Progenitor cell of endocrine pancreas (in vitro differentiated cells): ENCODE data around the gene RC3H1. TPM values are rescaled to one million over a fixed set of nuclear protein-coding genes. Genes with fewer than 3 reads are reported as not detected.
"Not testable (repeated sequence)": the region's sequence is repeated elsewhere in the genome, so short reads cannot be mapped to it uniquely, and the experiment has no call there.

Source experiments
- DNase-seq: peaks from one replicate; pipeline ENCODE4 v3.0.0; 2021; ENCODE audit warnings: low spot score; ENCODE audit not compliant: unreplicated experiment
- H3K27ac Mint-ChIP-seq: 2 replicates; pipeline ENCODE4 v1.8.0; 2021; ENCODE audit warnings: mild to moderate bottlenecking, moderate library complexity, mixed read lengths
- H3K27me3 Mint-ChIP-seq: 2 replicates; pipeline ENCODE4 v1.8.0; 2021; ENCODE audit warnings: mixed read lengths
- H3K36me3 Mint-ChIP-seq: 2 replicates; pipeline ENCODE4 v1.8.0; 2022; ENCODE audit warnings: mixed read lengths; ENCODE audit not compliant: insufficient read depth
- H3K4me1 Mint-ChIP-seq: 2 replicates; pipeline ENCODE4 v1.8.0; 2021; ENCODE audit warnings: low read depth, mixed read lengths
- H3K4me3 Mint-ChIP-seq: 2 replicates; pipeline ENCODE4 v1.8.0; 2021; ENCODE audit warnings: low read depth, mild to moderate bottlenecking, moderate library complexity, mixed read lengths
- H3K9me3 Mint-ChIP-seq: 2 replicates; pipeline ENCODE4 v1.8.0; 2021; ENCODE audit warnings: low read depth, mixed read lengths
- CTCF ChIP-seq: fragments of 200-600 bp; sonication (generic); IDR thresholded peaks from one replicate; pipeline ENCODE4 v1.5.0; 2021; ENCODE audit warnings: antibody characterized with exemption, mild to moderate bottlenecking; ENCODE audit not compliant: unreplicated experiment
- total RNA-seq: library from RNA; stranded (reverse); gene quantifications from 2 replicates; pipeline ENCODE4 v1.2.1, GENCODE V29; 2021

The RC3H1 gene
- total RNA-seq, 1 donor from 2014 or later, result 45.8 TPM

DNA sequence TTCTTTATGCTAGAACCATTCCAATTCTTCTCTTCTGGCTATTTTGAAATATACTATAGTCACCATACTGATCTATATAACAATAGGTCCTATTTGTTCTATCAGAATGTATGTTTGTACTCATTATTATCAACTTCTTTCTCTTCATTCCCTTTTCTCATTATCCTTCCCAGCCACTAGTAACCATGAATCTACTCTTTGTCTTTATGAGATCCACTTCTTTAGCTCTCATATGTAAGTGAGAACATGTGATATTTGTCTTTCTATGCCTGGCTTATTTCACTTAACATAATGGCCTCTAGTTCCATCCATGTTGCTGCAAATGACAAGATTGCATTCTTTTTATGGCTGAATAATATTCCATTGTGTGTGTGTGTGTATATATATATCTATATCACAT lies 31.7 kb upstream of the RC3H1 start:
- Mint-ChIP-seq H3K36me3 (no peaks in the 10 kb centered on the region), H3K4me1 (no peaks in the 10 kb centered on the region), H3K27me3 (no peaks in the 10 kb centered on the region), H3K27ac (no peak overlapping the region), H3K9me3 (peaks cover 4% of the 10 kb centered on the region), H3K4me3 (no peak overlapping the region)
- DNase-seq, result no peak
- TF ChIP-seq CTCF, result no peak

DNA sequence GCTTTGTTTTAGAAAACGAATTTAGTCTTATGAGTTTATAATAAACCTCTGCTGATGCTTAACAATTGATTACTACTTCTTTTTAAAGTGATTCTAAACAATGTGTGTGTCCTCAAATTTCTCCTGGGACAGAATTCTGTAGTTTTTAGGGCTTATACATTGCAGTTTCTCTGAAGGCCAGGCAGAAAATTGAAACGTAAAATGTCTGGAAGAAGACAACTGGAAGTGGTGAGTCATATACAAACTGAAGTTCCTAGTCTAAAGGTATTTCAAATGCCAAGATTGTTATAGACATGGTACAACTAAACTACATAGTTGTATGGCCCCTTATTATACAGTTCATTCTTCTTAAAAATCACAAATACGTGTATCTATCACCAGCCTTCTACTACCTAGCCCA lies 30.5 kb upstream of the RC3H1 start:
- no peak overlapping the region for H3K27ac Mint-ChIP-seq
- H3K9me3 Mint-ChIP-seq, result peaks cover 7% of the 10 kb centered on the region
- no peak for TF ChIP-seq CTCF
- H3K4me3 Mint-ChIP-seq, result no peak overlapping the region
- DNase-seq, result no peak
- no peaks in the 10 kb centered on the region for H3K36me3 Mint-ChIP-seq
- no peaks in the 10 kb centered on the region for H3K27me3 Mint-ChIP-seq
- H3K4me1 Mint-ChIP-seq, result no peaks in the 10 kb centered on the region

DNA sequence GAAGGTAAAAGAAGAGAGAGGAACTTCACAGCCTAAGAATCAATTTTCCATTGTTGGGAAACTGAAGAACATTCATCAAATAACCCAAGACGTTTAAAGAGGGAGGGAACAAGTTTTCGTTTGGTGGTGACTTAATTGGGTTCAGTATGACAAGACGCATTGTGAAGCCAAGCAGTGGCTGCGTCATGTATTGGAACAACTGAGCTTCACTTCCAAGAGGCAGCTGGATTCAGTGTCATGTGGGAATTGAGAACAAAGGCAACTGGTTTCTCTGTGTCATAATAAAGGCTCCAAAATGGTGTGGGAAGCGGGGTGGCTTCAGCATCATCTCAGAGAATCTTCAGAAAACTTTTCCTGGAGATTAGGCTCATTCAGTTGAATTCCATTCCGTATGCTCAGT lies 29.8 kb upstream of the RC3H1 start:
- Mint-ChIP-seq H3K36me3 (no peaks in the 10 kb centered on the region), H3K9me3 (peaks cover 7% of the 10 kb centered on the region), H3K27ac (no peak overlapping the region), H3K27me3 (no peaks in the 10 kb centered on the region), H3K4me1 (no peaks in the 10 kb centered on the region), H3K4me3 (no peak overlapping the region)
- DNase-seq, result no peak
- TF ChIP-seq CTCF, result no peak

DNA sequence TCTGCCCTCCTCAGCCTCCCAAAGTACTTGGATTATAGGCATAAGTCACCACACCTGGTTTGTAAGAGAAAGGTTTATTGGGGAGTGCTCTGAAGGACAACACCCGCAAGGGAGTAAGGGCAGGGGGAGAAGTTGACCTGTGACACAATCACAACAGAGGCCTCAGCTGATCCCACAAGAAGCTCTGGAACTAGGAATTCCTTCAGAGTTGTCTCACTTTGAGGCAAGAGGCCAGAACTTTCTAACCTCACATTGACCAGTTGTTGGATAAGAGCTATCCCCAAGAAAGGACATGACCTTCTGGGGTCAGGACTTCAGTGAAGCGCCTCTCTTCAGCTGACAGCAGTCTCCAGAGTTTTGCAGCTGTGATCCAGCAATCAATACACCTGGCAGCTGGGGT lies 27.4 kb upstream of the RC3H1 start:
- no peak overlapping the region for H3K27ac Mint-ChIP-seq
- no peaks in the 10 kb centered on the region for H3K27me3 Mint-ChIP-seq
- H3K4me3 Mint-ChIP-seq, result no peak overlapping the region
- DNase-seq, result no peak
- H3K9me3 Mint-ChIP-seq, result peaks cover 2% of the 10 kb centered on the region
- TF ChIP-seq CTCF, result no peak
- H3K36me3 Mint-ChIP-seq, result no peaks in the 10 kb centered on the region
- H3K4me1 Mint-ChIP-seq, result peaks cover 2% of the 10 kb centered on the region

- H3K36me3 Mint-ChIP-seq, result no peaks in the 10 kb centered on the region
- H3K9me3 Mint-ChIP-seq, result peaks cover 2% of the 10 kb centered on the region
- TF ChIP-seq CTCF, result no peak
- H3K4me1 Mint-ChIP-seq, result peaks cover 3% of the 10 kb centered on the region
- H3K4me3 Mint-ChIP-seq, result no peak overlapping the region
- H3K27ac Mint-ChIP-seq, result peak overlapping the region; percentile 49
- no peaks in the 10 kb centered on the region for H3K27me3 Mint-ChIP-seq
- DNase-seq, result no peak
Observed at GRCh38 chr1:174044418-174045222, 22.5 kb upstream of the RC3H1 start.

- not testable (repeated sequence) for H3K9me3 Mint-ChIP-seq, H3K27me3 Mint-ChIP-seq, H3K27ac Mint-ChIP-seq, DNase-seq, H3K36me3 Mint-ChIP-seq, H3K4me1 Mint-ChIP-seq, H3K4me3 Mint-ChIP-seq
Observed at GRCh38 chr1:174042509-174042908, 20.4 kb upstream of the RC3H1 start.
